GM19324 (cell line): ENCODE data around the gene ITPK1.
A peak's percentile ranks its signal among the peaks of the same experiment; 100 is the strongest.
"Not testable (repeated sequence)": the region's sequence is repeated elsewhere in the genome, so short reads cannot be mapped to it uniquely, and the experiment has no call there.

Source experiments
- ATAC-seq: cut with Tn5 transposase; IDR thresholded peaks from one replicate; pipeline ENCODE4 v1.9.1; 2021; ENCODE audit warnings: mild to moderate bottlenecking, moderate library complexity; ENCODE audit not compliant: unreplicated experiment, low FRiP score

ITPK1 gene

DNA sequence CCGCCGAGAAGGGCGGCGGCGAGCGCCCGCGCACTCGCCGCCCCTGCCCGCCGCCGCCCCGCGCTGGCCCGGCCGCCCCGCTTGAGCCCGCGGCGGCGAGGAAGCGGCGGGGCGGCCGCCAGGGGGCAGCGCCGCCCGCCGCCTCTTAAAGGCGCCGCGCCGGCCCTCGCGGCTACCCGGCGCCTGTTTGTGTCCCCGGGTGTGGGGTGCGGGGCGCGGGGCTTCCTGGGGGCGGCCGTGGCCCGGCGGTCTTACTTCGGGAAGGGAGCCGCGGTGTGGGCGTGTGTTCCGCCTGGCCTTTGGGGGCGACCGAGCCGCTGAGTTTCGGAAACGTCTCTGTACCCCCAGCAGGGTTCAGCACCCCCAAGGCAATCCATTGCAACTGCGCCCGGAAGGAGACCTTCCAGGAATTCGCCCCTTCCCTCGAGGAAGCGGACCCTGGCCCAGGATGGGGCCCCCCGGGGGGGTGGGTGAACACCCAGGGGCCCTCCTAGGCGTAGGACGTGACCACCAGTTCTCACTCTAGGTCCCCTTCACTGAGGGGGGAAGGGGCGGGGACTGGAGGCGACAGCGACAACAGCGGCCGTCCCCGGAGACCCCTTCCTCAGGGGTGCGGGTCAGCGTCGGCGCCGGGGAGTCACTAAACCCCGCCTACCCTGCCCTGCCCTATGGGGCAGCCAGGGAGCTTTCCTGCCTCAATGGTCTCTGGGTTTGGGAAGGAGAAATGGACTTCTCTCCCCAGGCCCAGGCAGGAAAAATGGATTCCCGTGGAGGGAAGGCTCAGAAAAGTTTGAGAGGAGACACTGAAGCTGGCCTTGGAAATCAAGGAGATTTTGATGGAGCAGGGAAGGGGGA, at the start of gene ITPK1:
TSS of gene ITPK1 (minus strand) at position 105 of the 855 bp plus-strand sequence. CDS start 762 bp downstream, outside the sequence.
- ATAC-seq: peak; percentile 64

DNA sequence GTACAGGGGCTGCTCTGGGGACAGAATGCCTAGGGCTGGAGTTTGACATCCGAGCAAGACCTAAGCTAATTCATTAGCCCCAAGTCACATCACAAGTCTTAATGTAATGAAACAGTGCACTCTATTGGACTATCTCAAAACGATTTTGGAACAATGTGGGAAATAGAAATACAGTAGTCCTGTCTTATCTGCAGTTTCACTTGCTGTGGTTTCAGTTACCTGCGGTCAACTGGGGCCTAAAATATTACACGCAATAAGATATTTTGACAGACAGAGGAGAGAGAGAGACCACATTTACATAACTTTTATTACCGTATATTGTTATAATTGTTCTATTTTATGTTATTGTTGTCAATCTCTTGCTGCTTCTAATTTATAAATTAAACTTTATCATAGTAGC, 47.8 kb upstream of the ITPK1 start:
- ATAC-seq: no peak

DNA sequence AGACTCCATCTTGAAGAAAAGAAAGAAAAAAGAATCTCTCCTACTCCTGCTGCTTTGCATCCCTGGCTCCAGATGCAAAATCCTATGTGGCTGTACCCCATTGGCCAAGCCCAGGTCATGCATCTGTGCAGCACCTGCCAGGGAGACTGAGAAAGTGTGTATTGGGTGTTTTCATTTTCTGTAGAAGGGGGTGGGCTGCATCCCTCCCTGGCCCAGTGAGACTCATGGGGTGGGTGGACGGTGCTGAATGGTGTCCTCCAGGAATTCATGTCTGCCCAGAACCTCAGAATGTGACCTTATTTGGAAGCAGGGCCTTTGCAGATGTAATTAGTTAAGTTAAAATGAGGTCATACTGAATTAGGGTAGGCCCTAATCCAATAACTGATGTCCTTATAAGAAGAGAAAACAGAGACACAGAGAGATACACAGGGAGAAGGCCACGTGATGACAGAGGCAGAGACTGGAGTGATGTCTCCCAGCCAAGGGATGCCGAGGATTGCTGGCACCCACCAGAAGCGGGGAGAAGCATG, 45.8 kb upstream of the ITPK1 start:
- no peak for ATAC-seq

DNA sequence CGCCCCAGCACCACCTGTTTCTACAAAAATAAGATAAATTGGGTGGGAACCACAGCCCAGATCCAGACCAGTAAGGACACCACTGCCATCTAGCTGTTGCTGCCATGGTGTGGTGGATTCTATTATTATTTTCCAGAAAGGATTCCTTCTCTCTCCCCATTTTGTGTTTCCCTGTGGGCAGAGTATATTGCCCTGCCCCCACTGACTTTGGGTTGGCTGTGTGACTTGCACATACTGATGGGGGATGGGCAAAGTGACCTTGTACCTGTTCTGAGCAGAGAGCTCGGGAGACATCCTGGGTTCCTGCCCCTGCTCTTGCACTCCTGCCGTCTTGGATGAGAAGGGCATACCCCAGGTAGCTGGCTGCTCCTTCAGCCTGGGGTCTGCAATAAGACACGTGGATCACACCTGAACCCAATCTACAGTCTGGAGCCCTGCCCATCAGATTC, 44.7 kb upstream of the ITPK1 start:
- no peak for ATAC-seq

GRCh38 chr14:93159625-93160352, 44.1 kb upstream of the ITPK1 start:
- ATAC-seq: not testable (repeated sequence)

DNA sequence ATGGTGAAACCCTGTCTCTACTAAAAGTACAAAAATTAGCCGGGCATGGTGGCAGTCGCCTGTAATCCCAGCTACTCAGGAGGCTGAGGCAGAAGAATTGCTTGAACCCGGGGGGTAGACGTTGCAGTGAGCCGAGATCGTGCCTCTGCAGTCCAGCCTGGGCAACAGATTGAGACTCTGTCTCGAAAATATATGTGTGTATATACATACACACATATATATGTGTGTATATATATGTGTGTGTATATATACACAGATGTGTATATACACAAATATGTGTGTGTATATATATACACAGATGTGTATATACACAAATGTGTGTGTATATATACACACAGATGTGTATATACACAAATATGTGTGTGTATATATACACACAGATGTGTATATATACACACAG, 42.6 kb upstream of the ITPK1 start:
- not testable (repeated sequence) for ATAC-seq

GRCh38 chr14:93156693-93157369, 41.1 kb upstream of the ITPK1 start:
- ATAC-seq: no peak

DNA sequence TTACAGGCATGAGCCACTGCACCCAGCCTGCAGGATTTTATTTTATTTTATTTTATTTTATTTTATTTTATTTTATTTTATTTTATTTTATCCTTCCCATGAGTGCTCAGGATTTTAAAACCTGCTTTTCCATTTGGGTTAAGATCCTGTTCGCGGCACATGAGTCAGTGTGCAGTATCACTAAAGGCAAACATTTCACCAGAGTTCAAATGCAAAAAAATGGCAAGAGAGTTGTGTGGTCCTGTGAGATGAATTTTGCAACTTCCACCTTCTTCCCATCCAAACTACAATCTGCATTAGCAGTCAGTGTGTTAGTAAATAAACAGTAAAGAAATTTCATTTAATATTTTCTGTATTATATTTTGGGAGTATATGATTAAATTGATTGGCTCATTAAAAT, 39.9 kb upstream of the ITPK1 start:
- ATAC-seq: no peak

GRCh38 chr14:93153121-93153520, 37.4 kb upstream of the ITPK1 start:
- no peak for ATAC-seq

DNA sequence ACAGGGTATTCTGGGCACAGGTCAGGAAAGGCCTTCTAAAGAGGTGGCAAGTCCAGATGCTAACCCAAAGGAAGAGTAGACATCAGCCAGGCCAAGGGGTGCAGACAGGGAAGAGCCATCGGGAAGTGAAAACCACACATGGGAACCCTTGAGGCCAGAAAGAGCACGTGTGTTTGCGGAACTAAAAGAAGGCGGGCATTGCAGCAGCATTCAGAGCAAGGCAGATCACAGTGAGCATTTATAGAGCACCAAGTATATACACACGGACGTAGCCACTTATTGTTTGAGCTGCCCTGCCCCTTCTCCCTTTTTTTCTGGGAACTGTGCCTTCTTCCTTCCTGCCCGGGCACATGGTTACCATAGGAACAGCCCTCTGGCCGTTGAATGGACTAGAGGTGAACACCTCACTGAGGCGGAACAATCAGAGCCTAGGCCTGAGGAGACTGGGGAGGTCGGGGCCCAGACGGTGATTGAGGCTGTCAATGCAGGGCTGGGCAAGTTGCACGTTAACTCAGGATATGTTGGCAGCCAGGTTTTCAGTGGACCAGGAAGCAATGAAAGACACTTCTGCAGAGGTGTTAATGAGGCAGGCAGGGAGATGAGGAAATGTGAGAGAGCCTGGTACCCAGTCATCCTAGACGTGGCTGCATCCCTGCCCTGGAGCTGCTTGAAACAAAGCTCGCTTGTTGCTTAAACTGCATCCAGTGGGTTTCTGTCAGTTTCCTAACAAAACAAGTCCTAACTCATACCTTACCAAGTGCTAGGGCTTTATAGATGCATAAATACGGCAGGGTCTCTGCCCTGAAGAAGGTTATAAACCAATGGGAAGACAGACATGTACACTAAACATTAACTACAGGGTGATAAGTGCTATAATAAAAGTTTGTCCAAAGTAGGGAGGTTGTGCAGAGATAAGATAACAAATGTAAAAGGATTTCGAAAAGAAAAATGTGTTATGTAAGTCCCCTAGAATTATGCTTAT, 34.8 kb upstream of the ITPK1 start:
- ATAC-seq: no peak

GRCh38 chr14:93148979-93149378, 33.3 kb upstream of the ITPK1 start:
- no peak for ATAC-seq

GRCh38 chr14:93146119-93146518, 30.4 kb upstream of the ITPK1 start:
- no peak for ATAC-seq

DNA sequence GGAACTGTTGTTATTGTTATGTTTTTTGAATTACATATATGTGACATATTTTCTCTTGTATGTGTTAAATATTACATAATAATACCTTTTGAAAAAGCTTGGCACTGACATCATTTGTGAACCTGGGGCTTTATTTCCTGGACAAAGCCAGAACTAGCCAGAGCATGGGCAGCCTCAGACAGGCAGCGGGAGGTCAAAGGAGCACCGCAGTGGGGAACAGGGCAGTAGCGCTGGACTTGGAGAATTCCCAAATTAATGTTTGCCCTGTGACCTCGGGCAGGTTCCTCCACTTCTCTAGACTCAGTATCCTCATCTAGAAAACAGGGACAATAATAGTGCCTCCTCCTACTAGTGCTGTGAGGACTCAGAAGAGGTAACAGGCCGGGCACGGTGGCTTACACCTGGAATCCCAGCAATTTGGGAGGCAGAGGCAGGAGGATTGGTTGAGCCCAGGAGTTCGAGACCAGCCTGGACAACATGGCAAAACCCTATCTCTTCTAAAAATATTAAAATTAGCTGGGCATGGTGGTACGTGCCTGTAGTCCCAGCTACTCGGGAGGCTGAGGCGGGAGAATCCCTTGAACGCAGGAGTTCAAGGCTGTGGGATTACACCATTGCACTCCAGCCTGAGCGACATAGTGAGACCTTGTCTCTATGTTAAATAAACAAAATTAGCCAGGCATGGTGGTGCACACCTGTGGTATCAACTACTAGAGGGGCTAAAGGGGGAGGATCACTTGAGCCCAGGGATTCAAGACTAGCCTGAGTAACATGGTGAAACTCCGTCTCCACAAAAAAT, 27.3 kb upstream of the ITPK1 start:
- ATAC-seq: no peak

DNA sequence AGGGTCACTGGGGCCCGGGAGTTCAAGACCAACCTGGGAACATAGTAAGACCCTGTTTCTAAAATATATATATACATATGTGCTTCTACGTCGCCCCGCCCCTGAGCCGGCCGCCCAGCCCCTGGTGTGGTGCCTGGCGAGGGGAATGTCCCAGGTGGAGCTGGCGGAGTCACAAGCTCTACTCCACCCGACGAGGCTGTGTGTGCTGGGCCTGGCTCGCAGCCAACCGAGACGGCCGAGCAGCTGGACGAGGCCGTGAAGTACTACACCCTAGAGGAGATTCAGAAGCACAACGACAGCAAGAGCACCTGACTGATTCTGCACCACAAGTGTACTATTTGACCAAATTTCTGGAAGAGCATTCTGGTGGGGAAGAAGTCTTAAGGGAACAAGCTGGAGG, 22.1 kb upstream of the ITPK1 start:
- no peak for ATAC-seq

GRCh38 chr14:93136508-93136907, 20.8 kb upstream of the ITPK1 start:
- not testable (repeated sequence) for ATAC-seq

GRCh38 chr14:93136009-93136408, 20.3 kb upstream of the ITPK1 start:
- ATAC-seq: no peak

- no peak for ATAC-seq
Measured at GRCh38 chr14:93135399-93135798, 19.7 kb upstream of the ITPK1 start.

GRCh38 chr14:93133464-93133863, 17.7 kb upstream of the ITPK1 start:
- no peak for ATAC-seq
